ENCODE results near the gene CHST4. TPM values are rescaled to one million over a fixed set of nuclear protein-coding genes. Genes with fewer than 3 reads are reported as not detected.

Gene CHST4
- not detected for polyA plus RNA-seq (2012; ENCODE audit: insufficient read depth, insufficient read length, low read depth)

- no peak for DNase-seq
- Histone ChIP-seq H3K36me3 (no peaks in the 10 kb centered on the region), H3K4me1 (no peaks in the 10 kb centered on the region), H3K27me3 (peaks cover 72% of the 10 kb centered on the region), H3K4me3 (ENCODE audit: low read depth, low read length) (no peak within 1 kb of the TSS), H3K9me3 (no peaks in the 10 kb centered on the region)
- TF ChIP-seq, protein P1, sequence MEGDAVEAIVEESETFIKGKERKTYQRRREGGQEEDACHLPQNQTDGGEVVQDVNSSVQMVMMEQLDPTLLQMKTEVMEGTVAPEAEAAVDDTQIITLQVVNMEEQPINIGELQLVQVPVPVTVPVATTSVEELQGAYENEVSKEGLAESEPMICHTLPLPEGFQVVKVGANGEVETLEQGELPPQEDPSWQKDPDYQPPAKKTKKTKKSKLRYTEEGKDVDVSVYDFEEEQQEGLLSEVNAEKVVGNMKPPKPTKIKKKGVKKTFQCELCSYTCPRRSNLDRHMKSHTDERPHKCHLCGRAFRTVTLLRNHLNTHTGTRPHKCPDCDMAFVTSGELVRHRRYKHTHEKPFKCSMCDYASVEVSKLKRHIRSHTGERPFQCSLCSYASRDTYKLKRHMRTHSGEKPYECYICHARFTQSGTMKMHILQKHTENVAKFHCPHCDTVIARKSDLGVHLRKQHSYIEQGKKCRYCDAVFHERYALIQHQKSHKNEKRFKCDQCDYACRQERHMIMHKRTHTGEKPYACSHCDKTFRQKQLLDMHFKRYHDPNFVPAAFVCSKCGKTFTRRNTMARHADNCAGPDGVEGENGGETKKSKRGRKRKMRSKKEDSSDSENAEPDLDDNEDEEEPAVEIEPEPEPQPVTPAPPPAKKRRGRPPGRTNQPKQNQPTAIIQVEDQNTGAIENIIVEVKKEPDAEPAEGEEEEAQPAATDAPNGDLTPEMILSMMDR (IDR thresholded peaks at IDR 0.05; ENCODE audit: low read depth, low read length): no peak
Observed at GRCh38 chr16:71526111-71526631, at the start of gene CHST4. TSS of gene CHST4 (plus strand) at chr16:71526426. CDS start at chr16:71536678, 10,252 bp downstream.

GRCh38 chr16:71476457-71477124 is 49.6 kb upstream of the CHST4 start:
- Histone ChIP-seq H3K4me3 (ENCODE audit: low read depth, low read length) (no peak overlapping the region), H3K4me1 (no peaks in the 10 kb centered on the region), H3K27me3 (no peaks in the 10 kb centered on the region), H3K36me3 (no peaks in the 10 kb centered on the region), H3K9me3 (no peaks in the 10 kb centered on the region)
- TF ChIP-seq, protein P1 (IDR thresholded peaks at IDR 0.05; ENCODE audit: low read depth, low read length): no peak
- DNase-seq: no peak

DNA sequence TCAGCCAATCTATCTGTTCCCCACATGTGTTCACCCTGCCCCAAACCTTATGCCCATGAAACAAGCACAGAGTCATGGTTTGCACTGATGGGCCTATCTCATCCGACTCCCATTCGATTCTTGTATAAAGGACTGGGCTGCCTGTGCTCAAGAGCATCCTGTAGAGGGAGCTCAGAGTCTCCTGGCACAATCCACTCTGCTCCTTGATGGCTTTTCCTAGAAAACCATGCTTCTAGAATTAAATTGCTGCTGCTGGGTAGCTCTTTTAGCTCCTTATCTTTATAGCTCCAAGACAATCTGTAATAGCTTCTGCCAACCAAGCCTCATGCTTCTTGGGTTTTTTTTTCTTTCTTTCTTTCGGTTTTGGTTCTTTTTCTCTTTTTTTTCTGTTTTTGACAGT is 46.8 kb upstream of the CHST4 start:
- DNase-seq: peak; percentile 33
- TF ChIP-seq, protein P1 (IDR thresholded peaks at IDR 0.05; ENCODE audit: low read depth, low read length): peak; percentile 78
- no peaks in the 10 kb centered on the region for H3K4me1 ChIP-seq
- H3K36me3 ChIP-seq: no peaks in the 10 kb centered on the region
- H3K9me3 ChIP-seq: no peaks in the 10 kb centered on the region
- no peak overlapping the region for H3K4me3 ChIP-seq (ENCODE audit: low read depth, low read length)
- H3K27me3 ChIP-seq: no peaks in the 10 kb centered on the region

- no peak for DNase-seq
- no peak overlapping the region for H3K4me3 ChIP-seq (ENCODE audit: low read depth, low read length)
- no peaks in the 10 kb centered on the region for H3K9me3 ChIP-seq
- no peaks in the 10 kb centered on the region for H3K27me3 ChIP-seq
- TF ChIP-seq, protein P1 (IDR thresholded peaks at IDR 0.05; ENCODE audit: low read depth, low read length): no peak
- no peaks in the 10 kb centered on the region for H3K36me3 ChIP-seq
- no peaks in the 10 kb centered on the region for H3K4me1 ChIP-seq
Observed at GRCh38 chr16:71480956-71481355, 45.3 kb upstream of the CHST4 start.

DNA sequence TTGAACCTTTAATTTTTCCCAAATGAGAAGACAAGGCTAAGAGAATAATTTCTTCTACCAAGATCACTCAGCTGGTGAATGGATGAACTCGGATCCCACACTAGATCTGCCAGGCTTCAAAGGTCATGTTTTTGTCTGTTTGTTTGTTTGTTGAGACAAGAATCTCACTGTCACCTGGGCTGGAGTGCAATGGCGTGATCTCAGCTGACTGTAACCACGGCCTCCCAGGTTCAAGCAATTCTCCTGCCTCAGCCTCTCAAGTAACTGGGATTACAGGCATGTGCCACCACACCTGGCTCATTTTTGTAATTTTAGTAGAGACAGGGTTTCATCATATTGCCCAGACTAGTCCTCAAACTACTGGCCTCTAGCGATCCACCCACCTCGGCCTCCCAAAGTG is 43.7 kb upstream of the CHST4 start:
- Histone ChIP-seq H3K9me3 (no peaks in the 10 kb centered on the region), H3K36me3 (no peaks in the 10 kb centered on the region), H3K4me1 (no peaks in the 10 kb centered on the region), H3K4me3 (ENCODE audit: low read depth, low read length) (no peak overlapping the region), H3K27me3 (no peaks in the 10 kb centered on the region)
- DNase-seq: no peak
- TF ChIP-seq, protein P1 (IDR thresholded peaks at IDR 0.05; ENCODE audit: low read depth, low read length): no peak

Data from BE2C (cell line).